ACC112 (cell line): ENCODE measurements around the gene AKR1C2.
"Not testable (repeated sequence)": the region's sequence is repeated elsewhere in the genome, so short reads cannot be mapped to it uniquely, and the experiment has no call there.

ENCODE experiments used
- H2AFZ ChIP-seq: fragments of 200-600 bp; sonication (generic); one replicate; pipeline ENCODE4 v1.6.0; 2017; ENCODE audit warnings: antibody characterized with exemption, low read length; ENCODE audit not compliant: unreplicated experiment
- H3K27ac ChIP-seq: fragments of 200-600 bp; sonication (generic); 2 replicates; pipeline ENCODE4 v1.5.1; 2014; ENCODE audit warnings: low read depth, mild to moderate bottlenecking, antibody characterized with exemption, low read length, moderate library complexity
- H3K27me3 ChIP-seq: fragments of 200-600 bp; sonication (generic); 2 replicates; pipeline ENCODE4 v1.6.1; 2014; ENCODE audit warnings: mild to moderate bottlenecking, antibody characterized with exemption, low read length, moderate library complexity, mixed read lengths; ENCODE audit not compliant: insufficient read depth
- H3K36me3 ChIP-seq: fragments of 200-600 bp; sonication (generic); 2 replicates; pipeline ENCODE4 v1.6.1; 2016; ENCODE audit warnings: mild to moderate bottlenecking, antibody characterized with exemption, low read length, moderate library complexity, mixed read lengths; ENCODE audit not compliant: insufficient read depth
- H3K4me1 ChIP-seq: fragments of 200-600 bp; sonication (generic); one replicate; pipeline ENCODE4 v1.6.1; 2016; ENCODE audit warnings: low read length, mixed read lengths; ENCODE audit not compliant: insufficient read depth, unreplicated experiment, control insufficient read depth
- H3K4me3 ChIP-seq: fragments of 200-600 bp; sonication (generic); 2 replicates; pipeline ENCODE4 v1.5.1; 2014; ENCODE audit warnings: mild to moderate bottlenecking, low read depth, low read length
- H3K79me2 ChIP-seq: fragments of 200-600 bp; sonication (generic); one replicate; pipeline ENCODE4 v1.6.0; 2016; ENCODE audit warnings: low read length; ENCODE audit not compliant: control insufficient read depth, unreplicated experiment, insufficient read depth

AKR1C2 gene

DNA sequence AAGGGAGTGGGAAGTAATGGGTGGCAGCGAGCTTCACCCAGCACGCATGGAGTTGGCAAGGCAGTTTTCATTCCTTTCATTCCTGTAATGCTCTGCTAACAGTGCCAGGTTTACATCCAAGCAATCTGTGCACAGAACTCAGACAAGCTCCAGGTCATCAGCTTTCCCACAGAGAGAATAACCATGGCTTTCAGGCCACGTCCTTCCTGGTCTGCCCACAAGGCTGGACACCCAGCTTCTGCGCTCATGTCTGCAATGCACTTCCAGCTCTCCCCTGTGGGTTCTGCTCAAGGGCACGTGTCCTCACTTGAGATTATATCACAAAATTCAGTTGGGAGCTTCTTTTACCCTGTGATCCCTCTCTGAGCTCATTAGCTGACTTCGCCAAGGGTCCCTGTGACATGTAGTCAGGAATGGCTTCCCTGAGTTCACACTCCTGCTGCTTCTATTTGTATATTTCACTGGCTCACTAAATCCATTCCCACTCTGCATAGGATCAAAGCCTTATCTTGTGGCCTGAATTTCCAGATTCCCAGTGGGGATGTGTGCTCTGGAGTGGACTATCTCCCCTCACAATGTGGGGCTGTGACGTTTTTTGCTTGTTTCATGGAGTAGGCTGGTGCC, 18.6 kb downstream of the AKR1C2 start:
- H3K4me3 ChIP-seq = no peak overlapping the region
- H2AFZ ChIP-seq = no peak overlapping the region
- H3K27me3 ChIP-seq = no peaks in the 10 kb centered on the region
- no peaks in the 10 kb centered on the region for H3K4me1 ChIP-seq
- no peaks in the 10 kb centered on the region for H3K79me2 ChIP-seq
- H3K27ac ChIP-seq = no peak overlapping the region
- H3K36me3 ChIP-seq = no peaks in the 10 kb centered on the region

DNA sequence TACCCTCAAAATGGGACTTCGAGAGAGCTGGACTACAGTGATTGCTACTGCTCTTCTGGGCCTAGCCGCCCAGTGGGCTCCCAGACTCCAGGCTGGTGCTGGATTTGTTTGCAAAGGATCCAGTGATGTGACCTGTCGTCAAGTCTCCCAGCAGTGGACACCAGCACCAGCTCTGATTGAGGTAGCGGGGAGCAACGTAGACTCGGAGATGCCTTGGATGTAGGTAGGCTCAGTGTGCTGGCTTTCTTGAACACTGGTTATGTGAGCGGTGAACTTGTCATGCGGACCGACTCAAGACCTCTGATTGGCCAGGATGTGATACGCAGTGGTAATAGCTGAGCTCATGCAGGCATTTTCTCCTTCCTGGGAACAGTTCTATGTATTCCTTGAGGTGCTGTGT, 19.4 kb downstream of the AKR1C2 start:
- no peaks in the 10 kb centered on the region for H3K79me2 ChIP-seq
- H2AFZ ChIP-seq = no peak overlapping the region
- no peak overlapping the region for H3K27ac ChIP-seq

GRCh38 chr10:4983615-4984216, 19.9 kb downstream of the AKR1C2 start:
- H3K27me3 ChIP-seq = no peaks in the 10 kb centered on the region
- H3K36me3 ChIP-seq = no peaks in the 10 kb centered on the region
- no peak overlapping the region for H3K4me3 ChIP-seq
- no peak overlapping the region for H3K27ac ChIP-seq
- no peaks in the 10 kb centered on the region for H3K79me2 ChIP-seq
- no peak overlapping the region for H2AFZ ChIP-seq
- H3K4me1 ChIP-seq = no peaks in the 10 kb centered on the region

More for the DNA sequence above, 19.4 kb downstream of the AKR1C2 start:
- no peaks in the 10 kb centered on the region for H3K27me3 ChIP-seq
- no peaks in the 10 kb centered on the region for H3K4me1 ChIP-seq
- no peak overlapping the region for H3K4me3 ChIP-seq
- no peaks in the 10 kb centered on the region for H3K36me3 ChIP-seq

- H3K79me2 ChIP-seq = no peaks in the 10 kb centered on the region
- no peaks in the 10 kb centered on the region for H3K4me1 ChIP-seq
- no peak overlapping the region for H3K4me3 ChIP-seq
- H3K27ac ChIP-seq = no peak overlapping the region
- H3K27me3 ChIP-seq = no peaks in the 10 kb centered on the region
- no peak overlapping the region for H2AFZ ChIP-seq
- no peaks in the 10 kb centered on the region for H3K36me3 ChIP-seq
Measured at GRCh38 chr10:4982764-4983226, 20.9 kb downstream of the AKR1C2 start.

DNA sequence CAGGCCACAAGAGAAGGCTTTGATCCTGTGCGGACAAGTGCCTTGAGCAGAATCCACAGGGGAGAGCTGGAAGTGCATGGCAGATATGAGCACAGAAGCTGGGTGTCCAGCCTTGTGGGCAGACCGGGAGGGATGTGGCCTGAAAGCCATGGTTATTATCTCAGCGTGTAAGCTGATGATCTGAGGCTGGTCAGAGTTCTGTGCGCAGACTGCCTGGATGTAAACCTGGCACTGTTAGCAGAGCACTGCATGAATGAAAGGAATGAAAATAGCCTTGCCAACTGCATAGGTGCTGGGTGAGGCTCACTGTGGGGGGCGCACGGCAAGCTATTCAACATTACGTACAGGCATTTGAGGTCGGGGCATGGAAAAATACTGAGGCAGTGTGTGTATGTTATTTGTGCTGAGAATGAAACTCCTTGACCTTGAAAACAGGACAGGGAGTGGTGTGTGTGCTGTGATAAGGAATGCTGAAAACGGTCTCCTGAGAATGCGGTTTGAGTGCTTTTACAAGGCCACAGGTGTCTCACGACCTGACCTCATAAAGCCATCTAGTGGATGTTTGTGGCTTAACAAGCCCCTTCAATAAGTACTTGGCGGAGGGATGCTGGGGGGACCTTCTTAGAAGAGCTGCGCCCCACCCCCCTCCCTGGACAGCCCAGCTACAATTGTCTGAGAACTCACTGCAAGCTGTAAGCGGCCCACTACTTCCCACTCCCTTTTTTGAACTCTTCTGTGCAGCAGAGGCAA, 21.8 kb downstream of the AKR1C2 start:
- no peak overlapping the region for H3K27ac ChIP-seq

GRCh38 chr10:4980793-4981192, 22.9 kb downstream of the AKR1C2 start:
- no peaks in the 10 kb centered on the region for H3K4me1 ChIP-seq
- H3K27me3 ChIP-seq = no peaks in the 10 kb centered on the region
- no peak overlapping the region for H3K4me3 ChIP-seq
- no peak overlapping the region for H3K27ac ChIP-seq
- no peaks in the 10 kb centered on the region for H3K79me2 ChIP-seq
- no peak overlapping the region for H2AFZ ChIP-seq
- no peaks in the 10 kb centered on the region for H3K36me3 ChIP-seq

More for the DNA sequence above, 21.8 kb downstream of the AKR1C2 start:
- Histone ChIP-seq H3K4me3 (no peak overlapping the region), H3K79me2 (no peaks in the 10 kb centered on the region), H3K36me3 (no peaks in the 10 kb centered on the region), H3K27me3 (no peaks in the 10 kb centered on the region), H2AFZ (no peak overlapping the region), H3K4me1 (no peaks in the 10 kb centered on the region)

- Histone ChIP-seq H3K27ac (no peak overlapping the region), H3K79me2 (no peaks in the 10 kb centered on the region), H3K27me3 (no peaks in the 10 kb centered on the region), H3K4me1 (no peaks in the 10 kb centered on the region), H3K4me3 (no peak overlapping the region), H3K36me3 (no peaks in the 10 kb centered on the region), H2AFZ (no peak overlapping the region)
Measured at GRCh38 chr10:4978870-4979269, 24.8 kb downstream of the AKR1C2 start.

DNA sequence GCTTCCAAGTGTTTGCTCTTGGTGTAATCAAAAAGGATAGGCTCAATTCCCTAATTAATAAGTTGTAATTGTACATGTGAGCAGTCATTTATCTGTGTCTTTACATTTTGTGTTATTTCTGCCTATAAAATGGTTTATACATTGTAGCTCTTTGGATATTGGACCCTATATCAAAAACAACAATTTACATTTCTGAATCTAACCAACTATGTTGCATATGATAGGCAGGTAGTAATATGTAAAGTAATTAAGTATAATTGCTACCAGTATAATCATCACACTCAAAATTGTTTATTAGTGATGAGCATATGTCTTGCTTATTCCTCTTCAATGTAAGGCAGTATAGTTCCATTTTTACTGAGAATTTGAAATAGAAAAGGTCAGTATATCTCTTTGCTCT, 26.6 kb downstream of the AKR1C2 start:
- H2AFZ ChIP-seq = no peak overlapping the region
- H3K4me1 ChIP-seq = no peaks in the 10 kb centered on the region
- H3K4me3 ChIP-seq = no peak overlapping the region
- H3K79me2 ChIP-seq = no peaks in the 10 kb centered on the region
- H3K36me3 ChIP-seq = no peaks in the 10 kb centered on the region
- no peak overlapping the region for H3K27ac ChIP-seq
- H3K27me3 ChIP-seq = no peaks in the 10 kb centered on the region

DNA sequence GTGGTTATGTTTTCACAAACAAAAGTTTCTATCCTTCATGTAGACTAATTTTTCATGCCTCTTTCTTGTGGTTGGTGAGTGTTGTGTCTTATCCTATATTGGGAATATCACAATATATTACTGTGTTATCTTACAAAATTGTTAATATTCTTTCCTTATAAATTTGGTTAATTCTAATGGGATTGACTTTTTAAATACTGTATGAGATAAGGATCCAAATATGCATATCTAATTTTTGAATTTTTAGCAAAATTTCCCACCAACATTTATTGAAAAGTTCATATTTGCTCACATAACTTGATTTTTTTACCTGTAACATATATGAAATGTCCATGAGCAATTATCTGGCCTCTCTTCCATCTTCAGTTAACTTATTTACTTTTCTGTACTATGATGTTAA, 29.3 kb downstream of the AKR1C2 start:
- H3K27me3 ChIP-seq, H3K27ac ChIP-seq, H3K4me1 ChIP-seq, H3K36me3 ChIP-seq, H3K4me3 ChIP-seq, H3K79me2 ChIP-seq, H2AFZ ChIP-seq: not testable (repeated sequence)

DNA sequence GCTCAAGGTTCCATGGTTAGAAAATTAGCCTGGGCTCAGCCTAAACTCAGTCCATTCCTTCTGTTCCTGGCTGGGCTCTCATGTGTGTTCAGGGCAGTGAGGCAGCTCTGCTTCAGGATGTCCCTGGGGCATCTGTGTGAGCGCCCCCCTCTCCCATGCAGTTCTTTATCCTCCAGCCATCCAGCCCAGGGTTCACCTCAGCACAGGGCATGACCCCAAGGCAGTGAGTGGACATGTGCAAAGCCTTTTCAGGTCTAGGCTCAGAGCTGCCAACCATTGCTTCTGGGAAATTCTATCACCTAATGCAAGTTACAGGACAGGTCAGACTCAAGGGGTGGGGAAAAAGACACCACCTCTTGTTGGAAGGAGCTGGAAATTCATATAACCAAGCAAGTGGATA, 30.4 kb downstream of the AKR1C2 start:
- H3K4me3 ChIP-seq, H3K27me3 ChIP-seq, H2AFZ ChIP-seq, H3K27ac ChIP-seq, H3K79me2 ChIP-seq, H3K4me1 ChIP-seq: not testable (repeated sequence)
- H3K36me3 ChIP-seq = peaks cover 13% of the 10 kb centered on the region
